Naive thymus-derived CD4-positive, alpha-beta T cell (primary cell): ENCODE results near the gene MTNR1B. TPM values are rescaled to one million over a fixed set of nuclear protein-coding genes. Genes with fewer than 3 reads are reported as not detected.

Source experiments
- ATAC-seq: fragments of 150-1000 bp; cut with Tn5 transposase; 2 replicates; pipeline ENCODE4 v1.10.0; 2021; ENCODE audit warnings: mild to moderate bottlenecking, moderate library complexity
- CTCF ChIA-PET: fragments of 350-600 bp; sonication (Branson Sonifier 250); formaldehyde crosslinking; loops from one replicate; lab custom pipeline; 2021; ENCODE audit warnings: antibody characterized with exemption; lab: Charles Lee
- POLR2A ChIA-PET: fragments of 350-600 bp; sonication (Branson Sonifier 250); formaldehyde crosslinking; loops from one replicate; lab custom pipeline; 2021; ENCODE audit warnings: antibody characterized with exemption, inconsistent platforms; lab: Charles Lee
- DNase-seq, 9 donors: peaks; one replicate each; pipeline versions ENCODE4 v3.0.0 to v3.0.0-alpha.2; 2020 to 2022; ENCODE audit warnings: mixed read lengths in 1 of 9
- H3K27ac ChIP-seq: one replicate; pipeline ENCODE4 v1.7.0; 2013; ENCODE audit warnings: mild to moderate bottlenecking, low read depth, low read length, moderate library complexity
- H3K27me3 ChIP-seq, 2 donors: one replicate each; pipeline ENCODE4 v1.7.0; 2013; ENCODE audit warnings: low read length in 2 of 2, mild to moderate bottlenecking in 2 of 2, moderate library complexity in 2 of 2; ENCODE audit not compliant: control insufficient read depth in 2 of 2, insufficient read depth in 2 of 2
- H3K36me3 ChIP-seq, 3 experiments: 1 replicate in 2 of 3; 2 replicates in 1 of 3; pipeline ENCODE4 v1.7.0; 2013; ENCODE audit warnings: low read length in 3 of 3, mild to moderate bottlenecking in 3 of 3, moderate library complexity in 1 of 3; ENCODE audit not compliant: insufficient read depth in 3 of 3, control insufficient read depth in 2 of 3
- H3K4me1 ChIP-seq, 2 donors: one replicate each; pipeline ENCODE4 v1.7.0; 2013; ENCODE audit warnings: low read length in 2 of 2, mild to moderate bottlenecking in 2 of 2, moderate library complexity in 1 of 2; ENCODE audit not compliant: control insufficient read depth in 2 of 2, insufficient read depth in 2 of 2
- H3K4me3 ChIP-seq: 2 replicates; pipeline ENCODE4 v1.7.0; 2013; ENCODE audit warnings: mild to moderate bottlenecking, low read length
- H3K9me3 ChIP-seq, 3 experiments: 1 replicate in 2 of 3; 2 replicates in 1 of 3; pipeline ENCODE4 v1.7.0; 2013; ENCODE audit warnings: low read length in 3 of 3; ENCODE audit not compliant: control insufficient read depth in 2 of 3
- H3K27ac Mint-ChIP-seq, 9 donors: one replicate each; pipeline ENCODE4 v1.8.0; 2020 to 2022; ENCODE audit warnings: mixed read lengths in 9 of 9, mild to moderate bottlenecking in 8 of 9, moderate library complexity in 5 of 9, inconsistent platforms in 2 of 9
- H3K27me3 Mint-ChIP-seq, 5 donors: one replicate each; pipeline ENCODE4 v1.8.0; 2021 to 2022; ENCODE audit warnings: mixed read lengths in 5 of 5, mild to moderate bottlenecking in 1 of 5
- H3K36me3 Mint-ChIP-seq, 5 donors: one replicate each; pipeline ENCODE4 v1.8.0; 2020 to 2022; ENCODE audit warnings: mixed read lengths in 5 of 5, mild to moderate bottlenecking in 3 of 5, inconsistent platforms in 1 of 5
- H3K4me1 Mint-ChIP-seq, 7 donors: one replicate each; pipeline ENCODE4 v1.8.0; 2020 to 2022; ENCODE audit warnings: mixed read lengths in 7 of 7, mild to moderate bottlenecking in 3 of 7, inconsistent platforms in 1 of 7
- H3K4me3 Mint-ChIP-seq, 10 donors: one replicate each; pipeline ENCODE4 v1.8.0; 2020 to 2022; ENCODE audit warnings: mild to moderate bottlenecking in 10 of 10, mixed read lengths in 10 of 10, moderate library complexity in 6 of 10, inconsistent platforms in 2 of 10
- H3K9me3 Mint-ChIP-seq, 11 donors: one replicate each; pipeline ENCODE4 v1.8.0; 2020 to 2022; ENCODE audit warnings: mixed read lengths in 11 of 11, mild to moderate bottlenecking in 4 of 11, inconsistent platforms in 1 of 11, moderate library complexity in 1 of 11
- intact Hi-C, 2 donors: fragments of 100-400 bp; cut with micrococcal nuclease; formaldehyde crosslinking; loops; one replicate each; pipeline ENCODE4 v1.15.1; 2023
- polyA plus RNA-seq, 2 donors: library from polyadenylated mRNA; unstranded; fragments of 300-500 nt; fragmentation: Illumina TruSeq; gene quantifications; one replicate each; pipeline ENCODE4 v1.2.3, GENCODE V29; 2021
- total RNA-seq, 6 experiments: library from RNA in 5 of 6; stranded (reverse) in 5 of 6; gene quantifications; 1 replicate in 5 of 6; 2 replicates in 1 of 6; pipeline ENCODE4 v1.2.3 and lab custom pipeline; 2021 to 2026

The MTNR1B gene
- total and polyA plus RNA-seq, 7 experiments from 2014 or later = not detected

GRCh38 chr11:92960886-92961285 lies 8.6 kb upstream of the MTNR1B start:
- peaks cover 0 to 4% (median 0%) of the 10 kb centered on the region in 11 donors for H3K9me3 Mint-ChIP-seq
- no peaks in the 10 kb centered on the region for H3K4me1 Mint-ChIP-seq
- CTCF ChIA-PET = no interaction called here
- peaks cover 0 to 20% (median 12%) of the 10 kb centered on the region in 5 donors for H3K27me3 Mint-ChIP-seq
- POLR2A ChIA-PET = no interaction called here
- DNase-seq = no peak
- H3K4me1 ChIP-seq = no peaks in the 10 kb centered on the region
- H3K27ac ChIP-seq = no peak overlapping the region
- H3K27ac Mint-ChIP-seq = no peak overlapping the region
- H3K27me3 ChIP-seq = no peaks in the 10 kb centered on the region
- H3K9me3 ChIP-seq = no peaks in the 10 kb centered on the region
- ATAC-seq = no peak
- H3K36me3 ChIP-seq = no peaks in the 10 kb centered on the region
- H3K4me3 Mint-ChIP-seq = no peak overlapping the region
- intact Hi-C loops = no loop called here
- H3K36me3 Mint-ChIP-seq = no peaks in the 10 kb centered on the region
- H3K4me3 ChIP-seq = no peak overlapping the region

GRCh38 chr11:92962446-92962845 lies 7.0 kb upstream of the MTNR1B start:
- CTCF ChIA-PET = no interaction called here
- H3K27ac ChIP-seq = no peak overlapping the region
- no peak for DNase-seq
- H3K9me3 Mint-ChIP-seq = peaks cover 0 to 3% (median 0%) of the 10 kb centered on the region in 11 donors
- no peaks in the 10 kb centered on the region for H3K9me3 ChIP-seq
- H3K27ac Mint-ChIP-seq = no peak overlapping the region
- ATAC-seq = no peak
- H3K4me3 ChIP-seq = no peak overlapping the region
- H3K36me3 ChIP-seq = no peaks in the 10 kb centered on the region
- no peaks in the 10 kb centered on the region for H3K4me1 Mint-ChIP-seq
- intact Hi-C loops = no loop called here
- no peak overlapping the region for H3K4me3 Mint-ChIP-seq
- peaks cover 0 to 21% (median 9%) of the 10 kb centered on the region in 5 donors for H3K27me3 Mint-ChIP-seq
- H3K4me1 ChIP-seq = no peaks in the 10 kb centered on the region
- H3K27me3 ChIP-seq = no peaks in the 10 kb centered on the region
- POLR2A ChIA-PET = no interaction called here
- no peaks in the 10 kb centered on the region for H3K36me3 Mint-ChIP-seq

GRCh38 chr11:92964471-92964870 lies 5.0 kb upstream of the MTNR1B start:
- ATAC-seq (no peak), DNase-seq (no peak)
- peaks cover 1 to 22% (median 9%) of the 10 kb centered on the region in 5 donors for H3K27me3 Mint-ChIP-seq
- no peaks in the 10 kb centered on the region for H3K36me3 ChIP-seq
- no peaks in the 10 kb centered on the region for H3K36me3 Mint-ChIP-seq
- peaks cover 0 to 3% (median 0%) of the 10 kb centered on the region in 11 donors for H3K9me3 Mint-ChIP-seq
- H3K4me3 Mint-ChIP-seq = no peak overlapping the region
- no peaks in the 10 kb centered on the region for H3K27me3 ChIP-seq
- no peaks in the 10 kb centered on the region for H3K9me3 ChIP-seq
- CTCF ChIA-PET = interaction anchor here (0.9 kb wide), 1 partner anchor 681 kb away, joined by 6 read pairs; no protein-coding TSS in a partner anchor
- POLR2A ChIA-PET = no interaction called here
- H3K27ac Mint-ChIP-seq = no peak overlapping the region
- H3K4me1 ChIP-seq = no peaks in the 10 kb centered on the region
- H3K4me3 ChIP-seq = no peak overlapping the region
- H3K27ac ChIP-seq = no peak overlapping the region
- no peaks in the 10 kb centered on the region for H3K4me1 Mint-ChIP-seq
- intact Hi-C loops = no loop called here

- no peaks in the 10 kb centered on the region for H3K36me3 ChIP-seq
- intact Hi-C loops = no loop called here
- no peaks in the 10 kb centered on the region for H3K4me1 ChIP-seq
- H3K27me3 ChIP-seq = no peaks in the 10 kb centered on the region
- H3K4me1 Mint-ChIP-seq = peaks cover 0 to 1% (median 0%) of the 10 kb centered on the region in 7 donors
- H3K4me3 Mint-ChIP-seq = no peak overlapping the region
- H3K4me3 ChIP-seq = no peak overlapping the region
- H3K27ac Mint-ChIP-seq = no peak overlapping the region
- H3K9me3 Mint-ChIP-seq = peaks cover 0 to 3% (median 0%) of the 10 kb centered on the region in 11 donors
- H3K27me3 Mint-ChIP-seq = peaks cover 6 to 26% (median 9%) of the 10 kb centered on the region in 5 donors
- no peak overlapping the region for H3K27ac ChIP-seq
- ChIA-PET POLR2A (no interaction called here), CTCF (no interaction called here)
- no peaks in the 10 kb centered on the region for H3K9me3 ChIP-seq
- no peak for ATAC-seq
- no peak for DNase-seq
- H3K36me3 Mint-ChIP-seq = peaks cover 0 to 4% (median 0%) of the 10 kb centered on the region in 5 donors
Measured at GRCh38 chr11:92965196-92965595, 4.3 kb upstream of the MTNR1B start.

- peaks cover 0 to 4% (median 0%) of the 10 kb centered on the region in 11 donors for H3K9me3 Mint-ChIP-seq
- peaks cover 0 to 4% (median 0%) of the 10 kb centered on the region in 5 donors for H3K36me3 Mint-ChIP-seq
- ChIA-PET POLR2A (no interaction called here), CTCF (no interaction called here)
- intact Hi-C loops = no loop called here
- no peak overlapping the region for H3K4me3 Mint-ChIP-seq
- H3K27me3 ChIP-seq = peaks cover 0 to 3% of the 10 kb centered on the region in 2 donors
- H3K27ac Mint-ChIP-seq = no peak overlapping the region
- no peaks in the 10 kb centered on the region for H3K9me3 ChIP-seq
- H3K4me1 Mint-ChIP-seq = peaks cover 0 to 1% (median 0%) of the 10 kb centered on the region in 7 donors
- no peak overlapping the region for H3K27ac ChIP-seq
- no peak overlapping the region for H3K4me3 ChIP-seq
- DNase-seq = no peak
- ATAC-seq = no peak
- H3K27me3 Mint-ChIP-seq = peaks cover 10 to 28% (median 13%) of the 10 kb centered on the region in 5 donors
- H3K4me1 ChIP-seq = no peaks in the 10 kb centered on the region
- no peaks in the 10 kb centered on the region for H3K36me3 ChIP-seq
Measured at GRCh38 chr11:92967178-92967577, 2.3 kb upstream of the MTNR1B start.

- POLR2A ChIA-PET = no interaction called here
- DNase-seq = no peak
- H3K36me3 ChIP-seq = no peaks in the 10 kb centered on the region
- H3K4me1 ChIP-seq = no peaks in the 10 kb centered on the region
- H3K27ac ChIP-seq = no peak overlapping the region
- intact Hi-C loops = no loop called here
- no peak overlapping the region for H3K4me3 ChIP-seq
- Mint-ChIP-seq H3K36me3 (peaks cover 0 to 4% (median 0%) of the 10 kb centered on the region in 5 donors), H3K27me3 (peaks cover 10 to 33% (median 17%) of the 10 kb centered on the region in 5 donors), H3K4me3 (no peak overlapping the region), H3K4me1 (peaks cover 0 to 1% (median 0%) of the 10 kb centered on the region in 7 donors), H3K27ac (no peak overlapping the region), H3K9me3 (peaks cover 0 to 5% (median 0%) of the 10 kb centered on the region in 11 donors)
- CTCF ChIA-PET = no interaction called here
- H3K27me3 ChIP-seq = peaks cover 0 to 3% of the 10 kb centered on the region in 2 donors
- no peaks in the 10 kb centered on the region for H3K9me3 ChIP-seq
- ATAC-seq = no peak
Measured at GRCh38 chr11:92967867-92968266, 1.6 kb upstream of the MTNR1B start.

- H3K4me1 Mint-ChIP-seq = peaks cover 0 to 1% (median 0%) of the 10 kb centered on the region in 7 donors
- intact Hi-C loops = no loop called here
Measured at GRCh38 chr11:92969293-92969633, 188 bp upstream of the MTNR1B start.

More at GRCh38 chr11:92969293-92969633, 188 bp upstream of the MTNR1B start:
- DNase-seq (no peak), ATAC-seq (no peak)
- Mint-ChIP-seq H3K27ac (no peak overlapping the region), H3K4me3 (no peak overlapping the region), H3K27me3 (peaks cover 13 to 41% (median 27%) of the 10 kb centered on the region in 5 donors), H3K36me3 (peaks cover 0 to 4% (median 0%) of the 10 kb centered on the region in 5 donors), H3K9me3 (peaks cover 0 to 5% (median 0%) of the 10 kb centered on the region in 11 donors)
- peaks cover 0 to 3% of the 10 kb centered on the region in 2 donors for H3K27me3 ChIP-seq
- no peak overlapping the region for H3K4me3 ChIP-seq
- no peaks in the 10 kb centered on the region for H3K36me3 ChIP-seq
- ChIA-PET CTCF (no interaction called here), POLR2A (no interaction called here)
- no peaks in the 10 kb centered on the region for H3K4me1 ChIP-seq
- no peaks in the 10 kb centered on the region for H3K9me3 ChIP-seq
- no peak overlapping the region for H3K27ac ChIP-seq
